PC-9 (cell line): ENCODE results near the gene JSRP1. TPM values are rescaled to one million over a fixed set of nuclear protein-coding genes. Genes with fewer than 3 reads are reported as not detected.

ENCODE experiments used
- BruUV-seq: library from RNA; stranded (reverse); fragments of 400-500 nt; replicated peaks from 2 replicates; lab custom pipeline; 2021; lab: Mats Ljungman, UMichigan
- CTCF ChIA-PET: fragments of 300-600 bp; sonication (Branson Sonifier 250); formaldehyde crosslinking; loops from one replicate; lab custom pipeline; 2022; ENCODE audit warnings: antibody characterized with exemption; lab: Charles Lee
- POLR2A ChIA-PET: fragments of 300-600 bp; sonication (Branson Sonifier 250); formaldehyde crosslinking; loops from one replicate; lab custom pipeline; 2022; ENCODE audit warnings: antibody characterized with exemption; ENCODE audit not compliant: unreplicated experiment; lab: Charles Lee
- DNase-seq, 2 experiments: peaks; one replicate each; pipeline versions ENCODE4 v3.0.0 to v3.0.0-alpha.2; 2015 to 2022; ENCODE audit warnings: mixed read lengths in 1 of 2
- H2AFZ ChIP-seq: fragments of 200-600 bp; sonication (generic); 2 replicates; pipeline ENCODE4 v1.8.1; 2017; ENCODE audit warnings: antibody characterized with exemption
- H3F3A ChIP-seq: fragments of 200-600 bp; sonication (generic); 2 replicates; pipeline ENCODE4 v1.8.1; 2017; ENCODE audit warnings: antibody characterized with exemption, mild to moderate bottlenecking, low read depth; ENCODE audit not compliant: insufficient read depth
- H3K27ac ChIP-seq: fragments of 200-600 bp; sonication (generic); 2 replicates; pipeline ENCODE4 v1.6.1; 2016; ENCODE audit warnings: mixed run types
- H3K27me3 ChIP-seq: fragments of 200-600 bp; sonication (generic); 2 replicates; pipeline ENCODE4 v1.6.1; 2016; ENCODE audit warnings: low read depth, mixed run types; ENCODE audit not compliant: insufficient read depth
- H3K36me3 ChIP-seq: fragments of 200-600 bp; sonication (generic); 2 replicates; pipeline ENCODE4 v1.6.1; 2016; ENCODE audit warnings: low read depth, mixed run types
- H3K4me1 ChIP-seq: fragments of 200-600 bp; sonication (generic); replicated peaks from 2 replicates; pipeline ENCODE4 v1.6.1; 2016; ENCODE audit warnings: mixed run types; ENCODE audit not compliant: insufficient read depth
- H3K4me2 ChIP-seq: fragments of 200-600 bp; sonication (generic); 2 replicates; pipeline ENCODE4 v1.6.1; 2017; ENCODE audit warnings: mixed run types
- H3K4me3 ChIP-seq: fragments of 200-600 bp; sonication (generic); 2 replicates; pipeline ENCODE4 v1.6.1; 2016; ENCODE audit warnings: mixed run types
- H3K79me2 ChIP-seq: fragments of 200-600 bp; sonication (generic); 2 replicates; pipeline ENCODE4 v1.6.1; 2017; ENCODE audit warnings: low read depth, mixed run types
- H3K9me2 ChIP-seq: fragments of 200-600 bp; sonication (generic); 2 replicates; pipeline ENCODE4 v1.8.1; 2017; ENCODE audit warnings: mild to moderate bottlenecking; ENCODE audit not compliant: insufficient read depth
- H3K9me3 ChIP-seq: fragments of 200-600 bp; sonication (generic); 2 replicates; pipeline ENCODE4 v1.8.1; 2016; ENCODE audit warnings: low read depth; ENCODE audit not compliant: insufficient read depth
- H4K20me1 ChIP-seq: fragments of 200-600 bp; sonication (generic); 2 replicates; pipeline ENCODE4 v1.8.1; 2017; ENCODE audit not compliant: insufficient read depth
- CTCF ChIP-seq: fragments of 200-600 bp; sonication (generic); conservative IDR thresholded peaks from 2 replicates; pipeline ENCODE4 v1.6.1; 2017; ENCODE audit warnings: mixed run types, antibody characterized with exemption, mild to moderate bottlenecking, moderate library complexity
- EZH2 ChIP-seq: fragments of 200-600 bp; sonication (generic); IDR thresholded peaks from 2 replicates; pipeline ENCODE4 v1.8.0; 2017; ENCODE audit warnings: antibody characterized with exemption, low read depth
- intact Hi-C: fragments of 100-400 bp; cut with micrococcal nuclease; formaldehyde crosslinking; loops from one replicate; pipeline ENCODE4 v1.10.0; 2022; ENCODE audit not compliant: unreplicated experiment
- total RNA-seq: library from RNA; stranded (reverse); gene quantifications from 2 replicates; pipeline ENCODE4 v1.2.3, GENCODE V29; 2021

The JSRP1 gene
- total RNA-seq, 1 experiment from 2014 or later = 1.1 TPM

GRCh38 chr19:2287585-2288337, 31.5 kb upstream of the JSRP1 start:
- Histone ChIP-seq H3K27ac (no peak overlapping the region), H3K4me2 (no peak overlapping the region), H3F3A (no peaks in the 10 kb centered on the region), H3K36me3 (no peaks in the 10 kb centered on the region), H3K79me2 (no peaks in the 10 kb centered on the region), H3K4me3 (no peak overlapping the region), H3K4me1 (no peaks in the 10 kb centered on the region), H3K9me3 (no peaks in the 10 kb centered on the region), H4K20me1 (no peaks in the 10 kb centered on the region), H2AFZ (no peak overlapping the region), H3K27me3 (no peaks in the 10 kb centered on the region), H3K9me2 (no peaks in the 10 kb centered on the region)
- ChIA-PET POLR2A (no interaction called here), CTCF (no interaction called here)
- no TSS peak for BruUV-seq
- intact Hi-C loops = no loop called here
- no peak for DNase-seq
- TF ChIP-seq EZH2 (no peak), CTCF (no peak)

- CTCF ChIA-PET = no interaction called here
- no TSS peak for BruUV-seq
- Histone ChIP-seq H3K27ac (no peak overlapping the region), H3K4me1 (no peaks in the 10 kb centered on the region), H3K4me2 (no peak overlapping the region), H3K9me2 (no peaks in the 10 kb centered on the region), H2AFZ (no peak overlapping the region), H3K79me2 (no peaks in the 10 kb centered on the region), H3K9me3 (no peaks in the 10 kb centered on the region), H3K36me3 (no peaks in the 10 kb centered on the region), H3K4me3 (no peak overlapping the region), H4K20me1 (no peaks in the 10 kb centered on the region), H3F3A (no peaks in the 10 kb centered on the region), H3K27me3 (no peaks in the 10 kb centered on the region)
- POLR2A ChIA-PET = no interaction called here
- intact Hi-C loops = no loop called here
- TF ChIP-seq EZH2 (no peak), CTCF (no peak)
- no peak for DNase-seq
Measured at GRCh38 chr19:2286402-2287140, 30.4 kb upstream of the JSRP1 start.

GRCh38 chr19:2283835-2284507, 27.8 kb upstream of the JSRP1 start:
- no peaks in the 10 kb centered on the region for H3K27me3 ChIP-seq
- no peaks in the 10 kb centered on the region for H3K79me2 ChIP-seq
- no peaks in the 10 kb centered on the region for H4K20me1 ChIP-seq
- POLR2A ChIA-PET = no interaction called here
- no TSS peak for BruUV-seq
- CTCF ChIA-PET = no interaction called here
- H3F3A ChIP-seq = no peaks in the 10 kb centered on the region
- no peak overlapping the region for H3K4me2 ChIP-seq
- intact Hi-C loops = no loop called here
- TF ChIP-seq CTCF = no peak
- TF ChIP-seq EZH2 = no peak
- no peaks in the 10 kb centered on the region for H3K9me2 ChIP-seq
- no peak for DNase-seq
- no peaks in the 10 kb centered on the region for H3K4me1 ChIP-seq
- H2AFZ ChIP-seq = no peak overlapping the region
- no peaks in the 10 kb centered on the region for H3K36me3 ChIP-seq
- no peak overlapping the region for H3K4me3 ChIP-seq
- H3K27ac ChIP-seq = no peak overlapping the region
- no peaks in the 10 kb centered on the region for H3K9me3 ChIP-seq
